Astrocyte (in vitro differentiated cells and primary cell): Measurements from ENCODE around the gene AK6.

Experiments
- EZH2 ChIP-seq: IDR thresholded peaks from 2 replicates; pipeline ENCODE4 v1.6.1; 2012; ENCODE audit warnings: mild to moderate bottlenecking, low read length, inconsistent platforms; ENCODE audit not compliant: insufficient read depth
- TF ChIP-seq, protein P1 (sequence below): IDR thresholded peaks from 2 replicates; pipeline ENCODE4 v1.5.1; 2011; ENCODE audit warnings: low read depth, mild to moderate bottlenecking, inconsistent platforms, low read length, moderate library complexity; ENCODE audit not compliant: insufficient read depth

DNA sequence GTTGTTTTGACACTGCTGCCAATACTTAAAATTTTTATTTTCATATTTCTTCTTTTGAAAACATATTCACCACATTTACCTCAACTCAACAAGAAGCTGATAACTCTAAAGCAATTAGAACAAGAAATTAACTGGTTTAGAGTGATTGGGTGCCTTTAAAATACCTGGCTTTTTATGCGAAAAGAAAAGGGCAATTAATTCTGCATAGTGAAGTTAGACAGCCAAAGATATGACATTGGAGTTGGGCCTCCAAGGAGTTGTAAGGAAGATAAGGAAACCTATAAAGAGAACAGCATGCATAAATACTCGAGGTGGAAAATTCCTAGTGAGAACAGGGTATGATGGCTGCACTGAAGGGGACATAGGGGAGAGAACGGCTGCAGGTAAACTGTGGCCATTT, 9.6 kb downstream of the AK6 start:
- TF ChIP-seq, protein P1, sequence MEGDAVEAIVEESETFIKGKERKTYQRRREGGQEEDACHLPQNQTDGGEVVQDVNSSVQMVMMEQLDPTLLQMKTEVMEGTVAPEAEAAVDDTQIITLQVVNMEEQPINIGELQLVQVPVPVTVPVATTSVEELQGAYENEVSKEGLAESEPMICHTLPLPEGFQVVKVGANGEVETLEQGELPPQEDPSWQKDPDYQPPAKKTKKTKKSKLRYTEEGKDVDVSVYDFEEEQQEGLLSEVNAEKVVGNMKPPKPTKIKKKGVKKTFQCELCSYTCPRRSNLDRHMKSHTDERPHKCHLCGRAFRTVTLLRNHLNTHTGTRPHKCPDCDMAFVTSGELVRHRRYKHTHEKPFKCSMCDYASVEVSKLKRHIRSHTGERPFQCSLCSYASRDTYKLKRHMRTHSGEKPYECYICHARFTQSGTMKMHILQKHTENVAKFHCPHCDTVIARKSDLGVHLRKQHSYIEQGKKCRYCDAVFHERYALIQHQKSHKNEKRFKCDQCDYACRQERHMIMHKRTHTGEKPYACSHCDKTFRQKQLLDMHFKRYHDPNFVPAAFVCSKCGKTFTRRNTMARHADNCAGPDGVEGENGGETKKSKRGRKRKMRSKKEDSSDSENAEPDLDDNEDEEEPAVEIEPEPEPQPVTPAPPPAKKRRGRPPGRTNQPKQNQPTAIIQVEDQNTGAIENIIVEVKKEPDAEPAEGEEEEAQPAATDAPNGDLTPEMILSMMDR = no peak
- no peak for TF ChIP-seq EZH2
